ENCODE measurements around the gene MDH2.

Gene MDH2, protein sequence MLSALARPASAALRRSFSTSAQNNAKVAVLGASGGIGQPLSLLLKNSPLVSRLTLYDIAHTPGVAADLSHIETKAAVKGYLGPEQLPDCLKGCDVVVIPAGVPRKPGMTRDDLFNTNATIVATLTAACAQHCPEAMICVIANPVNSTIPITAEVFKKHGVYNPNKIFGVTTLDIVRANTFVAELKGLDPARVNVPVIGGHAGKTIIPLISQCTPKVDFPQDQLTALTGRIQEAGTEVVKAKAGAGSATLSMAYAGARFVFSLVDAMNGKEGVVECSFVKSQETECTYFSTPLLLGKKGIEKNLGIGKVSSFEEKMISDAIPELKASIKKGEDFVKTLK

DNA sequence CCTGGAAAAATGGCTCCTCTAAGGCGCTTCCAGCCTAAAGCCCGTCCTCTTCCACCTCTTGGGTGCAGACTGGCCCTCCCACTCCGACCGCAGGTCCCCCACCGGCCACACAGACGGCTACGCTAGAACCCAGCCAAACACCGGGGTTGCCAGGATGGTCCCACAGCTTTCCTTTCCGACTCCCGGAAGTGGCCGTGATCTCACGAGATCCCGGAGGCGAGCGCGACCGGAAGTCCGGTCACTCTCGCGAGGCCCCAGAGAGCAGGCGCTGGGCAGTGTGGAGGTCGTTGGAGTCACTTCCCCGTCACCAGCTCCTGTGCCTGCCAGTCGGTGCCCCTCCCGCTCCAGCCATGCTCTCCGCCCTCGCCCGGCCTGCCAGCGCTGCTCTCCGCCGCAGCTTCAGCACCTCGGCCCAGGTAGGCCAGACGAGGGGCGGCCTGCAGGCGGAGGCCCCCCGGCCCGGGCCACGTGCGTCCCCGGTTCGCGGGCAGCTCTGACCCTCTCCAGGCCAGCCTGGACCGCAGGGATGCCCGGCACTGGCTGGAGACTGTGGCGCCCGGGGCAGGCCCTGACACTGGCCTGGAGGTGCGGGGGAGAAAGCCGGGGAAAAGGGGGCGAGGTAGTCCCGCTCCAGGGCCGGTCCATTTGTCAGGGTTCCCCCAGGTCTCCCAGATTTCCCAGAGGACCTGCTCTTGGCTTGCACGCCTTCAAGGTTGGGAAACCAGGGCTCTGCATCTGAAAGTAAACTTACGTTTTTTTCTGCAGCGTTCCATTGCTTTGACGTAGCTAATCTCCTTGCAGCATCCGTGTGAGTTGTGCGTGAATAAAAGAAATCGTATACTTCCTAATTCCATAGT, at the start of gene MDH2, which contains the start of gene STYXL1:
Gene MDH2 (plus strand): TSS at position 296 of the 857 bp plus-strand sequence. CDS start 55 bp downstream, at position 351.
Gene STYXL1 (minus strand): TSS at position 190 of the 857 bp plus-strand sequence. CDS start 17,477 bp downstream, outside the sequence.
- H3K4me1 ChIP-seq (ENCODE audit: low read length), result peaks cover 15% of the 10 kb centered on the region
- H3K27me3 ChIP-seq (ENCODE audit: low read depth, low read length), result no peaks in the 10 kb centered on the region
- peak within 1 kb of the TSS; percentile 81 for H3K4me2 ChIP-seq (ENCODE audit: low read length)
- TF ChIP-seq EZH2phosphoT487 (IDR thresholded peaks at IDR 0.05; ENCODE audit: low read depth), result no peak
- TF ChIP-seq, protein P1, sequence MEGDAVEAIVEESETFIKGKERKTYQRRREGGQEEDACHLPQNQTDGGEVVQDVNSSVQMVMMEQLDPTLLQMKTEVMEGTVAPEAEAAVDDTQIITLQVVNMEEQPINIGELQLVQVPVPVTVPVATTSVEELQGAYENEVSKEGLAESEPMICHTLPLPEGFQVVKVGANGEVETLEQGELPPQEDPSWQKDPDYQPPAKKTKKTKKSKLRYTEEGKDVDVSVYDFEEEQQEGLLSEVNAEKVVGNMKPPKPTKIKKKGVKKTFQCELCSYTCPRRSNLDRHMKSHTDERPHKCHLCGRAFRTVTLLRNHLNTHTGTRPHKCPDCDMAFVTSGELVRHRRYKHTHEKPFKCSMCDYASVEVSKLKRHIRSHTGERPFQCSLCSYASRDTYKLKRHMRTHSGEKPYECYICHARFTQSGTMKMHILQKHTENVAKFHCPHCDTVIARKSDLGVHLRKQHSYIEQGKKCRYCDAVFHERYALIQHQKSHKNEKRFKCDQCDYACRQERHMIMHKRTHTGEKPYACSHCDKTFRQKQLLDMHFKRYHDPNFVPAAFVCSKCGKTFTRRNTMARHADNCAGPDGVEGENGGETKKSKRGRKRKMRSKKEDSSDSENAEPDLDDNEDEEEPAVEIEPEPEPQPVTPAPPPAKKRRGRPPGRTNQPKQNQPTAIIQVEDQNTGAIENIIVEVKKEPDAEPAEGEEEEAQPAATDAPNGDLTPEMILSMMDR (IDR thresholded peaks at IDR 0.05; ENCODE audit: low read depth, low read length), result no peak
- peak within 1 kb of the TSS; percentile 46 for H3K27ac ChIP-seq (ENCODE audit: low read length)
- peaks cover 13% of the 10 kb centered on the region; the same call in 1 of the 2 replicates for H4K20me1 ChIP-seq (ENCODE audit: insufficient read depth, low read length)
- no peaks in the 10 kb centered on the region for H3K9me3 ChIP-seq (ENCODE audit: insufficient read depth, low read length)
- peaks cover 96% of the 10 kb centered on the region for H3K79me2 ChIP-seq (ENCODE audit: low read length)
- H3K4me3 ChIP-seq (ENCODE audit: low read length), result peak within 1 kb of the TSS; percentile 93
- H3K9ac ChIP-seq (ENCODE audit: low read length), result peak within 1 kb of the TSS; percentile 91
- peaks cover 20% of the 10 kb centered on the region for H3K36me3 ChIP-seq (replicated peaks; ENCODE audit: low read depth, low read length)
- peak within 1 kb of the TSS; percentile 78 for H2AFZ ChIP-seq (ENCODE audit: low read depth, low read length)

DNA sequence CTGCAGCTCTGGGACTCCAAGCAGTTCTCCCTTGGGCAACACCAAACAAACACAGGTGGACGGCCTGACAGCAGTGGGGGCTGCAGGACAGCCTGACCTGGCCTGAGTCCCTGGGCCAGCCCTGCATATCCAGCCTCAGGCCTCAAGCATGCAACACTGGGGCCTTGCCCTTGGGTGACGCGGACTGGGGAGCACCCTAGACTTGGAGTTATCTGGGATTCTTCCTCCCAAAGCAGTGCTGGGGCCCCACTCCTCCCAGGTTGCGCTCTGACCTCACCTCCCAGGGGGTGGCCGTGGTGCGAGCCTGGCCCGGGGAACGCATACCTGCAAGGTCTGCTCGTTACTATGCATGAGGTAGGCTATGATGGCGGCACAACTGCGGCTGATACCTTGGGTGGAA, 47.3 kb upstream of the MDH2 start:
- no peak for TF ChIP-seq EZH2phosphoT487 (IDR thresholded peaks at IDR 0.05; ENCODE audit: low read depth)
- TF ChIP-seq, protein P1 (IDR thresholded peaks at IDR 0.05; ENCODE audit: low read depth, low read length), result no peak

DNA sequence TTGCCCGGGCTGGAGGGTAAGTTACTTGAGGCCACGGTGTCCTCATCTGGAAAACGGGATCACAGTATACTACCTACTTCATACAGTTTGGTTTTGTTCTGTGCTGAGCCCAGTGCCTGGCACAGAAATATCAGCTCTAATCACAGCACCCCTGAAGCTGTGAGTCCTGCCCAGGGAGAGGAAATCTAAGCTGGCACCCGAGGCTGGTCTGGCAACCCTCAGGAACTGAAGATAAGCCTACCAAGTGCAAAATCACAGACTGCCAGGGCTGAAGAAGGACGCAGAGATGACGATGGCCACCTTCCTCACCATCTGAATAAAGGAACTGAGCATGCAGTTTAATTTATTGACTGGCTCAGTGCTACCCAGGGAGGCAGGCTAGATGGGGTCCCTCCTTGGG, 45.8 kb upstream of the MDH2 start:
- Histone ChIP-seq H3K9me3 (ENCODE audit: insufficient read depth, low read length) (no peaks in the 10 kb centered on the region), H3K4me2 (ENCODE audit: low read length) (no peak overlapping the region), H4K20me1 (ENCODE audit: insufficient read depth, low read length) (no peaks in the 10 kb centered on the region), H2AFZ (ENCODE audit: low read depth, low read length) (no peak overlapping the region), H3K27ac (ENCODE audit: low read length) (no peak overlapping the region), H3K4me1 (ENCODE audit: low read length) (no peaks in the 10 kb centered on the region), H3K36me3 (replicated peaks; ENCODE audit: low read depth, low read length) (no peaks in the 10 kb centered on the region), H3K4me3 (ENCODE audit: low read length) (no peak overlapping the region), H3K27me3 (ENCODE audit: low read depth, low read length) (no peaks in the 10 kb centered on the region), H3K79me2 (ENCODE audit: low read length) (no peaks in the 10 kb centered on the region), H3K9ac (ENCODE audit: low read length) (no peak overlapping the region)
- no peak for TF ChIP-seq EZH2phosphoT487 (IDR thresholded peaks at IDR 0.05; ENCODE audit: low read depth)
- TF ChIP-seq, protein P1 (IDR thresholded peaks at IDR 0.05; ENCODE audit: low read depth, low read length), result no peak

More for the DNA sequence above, 47.3 kb upstream of the MDH2 start:
- Histone ChIP-seq H3K9me3 (ENCODE audit: insufficient read depth, low read length) (no peaks in the 10 kb centered on the region), H3K9ac (ENCODE audit: low read length) (no peak overlapping the region), H3K4me3 (ENCODE audit: low read length) (no peak overlapping the region), H3K27ac (ENCODE audit: low read length) (no peak overlapping the region), H3K4me1 (ENCODE audit: low read length) (no peaks in the 10 kb centered on the region), H3K36me3 (replicated peaks; ENCODE audit: low read depth, low read length) (no peaks in the 10 kb centered on the region), H2AFZ (ENCODE audit: low read depth, low read length) (no peak overlapping the region), H3K4me2 (ENCODE audit: low read length) (no peak overlapping the region), H3K79me2 (ENCODE audit: low read length) (no peaks in the 10 kb centered on the region), H3K27me3 (ENCODE audit: low read depth, low read length) (no peaks in the 10 kb centered on the region), H4K20me1 (ENCODE audit: insufficient read depth, low read length) (no peaks in the 10 kb centered on the region)

DNA sequence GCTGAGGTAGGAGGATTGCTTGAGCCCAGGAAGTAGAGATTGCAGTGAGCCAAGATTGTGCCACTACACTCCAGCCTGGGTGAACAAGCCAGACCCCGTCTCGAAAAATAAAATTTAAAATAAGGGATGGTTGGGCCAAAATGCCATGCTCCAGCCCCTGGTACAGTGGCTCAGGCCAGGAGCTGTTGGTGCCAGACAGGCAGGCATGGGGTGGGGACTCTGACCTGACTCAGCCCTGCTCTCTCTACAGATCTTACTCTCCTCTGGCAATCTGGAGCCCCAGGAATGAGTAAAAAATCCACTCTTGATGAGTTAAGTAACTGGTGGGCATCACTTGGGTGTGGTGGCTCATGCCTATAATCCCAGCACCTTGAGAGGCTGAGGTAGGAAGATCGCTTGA, 45.1 kb upstream of the MDH2 start:
- Histone ChIP-seq H3K36me3 (replicated peaks; ENCODE audit: low read depth, low read length) (no peaks in the 10 kb centered on the region), H3K4me1 (ENCODE audit: low read length) (no peaks in the 10 kb centered on the region; the same call in 1 of the 2 replicates)

More for the DNA sequence above, 45.1 kb upstream of the MDH2 start:
- TF ChIP-seq, protein P1 (IDR thresholded peaks at IDR 0.05; ENCODE audit: low read depth, low read length), result no peak
- TF ChIP-seq EZH2phosphoT487 (IDR thresholded peaks at IDR 0.05; ENCODE audit: low read depth), result no peak
- H3K9me3 ChIP-seq (ENCODE audit: insufficient read depth, low read length), result no peaks in the 10 kb centered on the region
- no peaks in the 10 kb centered on the region for H4K20me1 ChIP-seq (ENCODE audit: insufficient read depth, low read length)
- no peaks in the 10 kb centered on the region for H3K27me3 ChIP-seq (ENCODE audit: low read depth, low read length)
- no peaks in the 10 kb centered on the region for H3K79me2 ChIP-seq (ENCODE audit: low read length)
- no peak overlapping the region for H3K9ac ChIP-seq (ENCODE audit: low read length)
- H3K4me2 ChIP-seq (ENCODE audit: low read length), result no peak overlapping the region
- H3K4me3 ChIP-seq (ENCODE audit: low read length), result no peak overlapping the region
- H2AFZ ChIP-seq (ENCODE audit: low read depth, low read length), result no peak overlapping the region
- H3K27ac ChIP-seq (ENCODE audit: low read length), result no peak overlapping the region

Measured in OCI-LY3 (cell line).